Sigmoid colon (tissue), 4 donors: Measurements from ENCODE around the gene KRT7.

ENCODE experiments used
- CTCF ChIP-seq, 4 experiments: fragments of 450-650 bp in 3 of 4; fragments of 200-600 bp in 1 of 4; IDR thresholded peaks; one replicate each; pipeline ENCODE4 v1.5.1; 2016 to 2019; ENCODE audit warnings: antibody characterized with exemption in 4 of 4, mild to moderate bottlenecking in 3 of 4, moderate library complexity in 2 of 4
- EP300 ChIP-seq, 4 donors: sonication (generic); formaldehyde crosslinking; IDR thresholded peaks; one replicate each; pipeline ENCODE4 v1.6.1; 2017; ENCODE audit warnings: antibody characterized with exemption in 4 of 4
- POLR2A ChIP-seq, 2 donors: fragments of 450-650 bp; IDR thresholded peaks; one replicate each; pipeline ENCODE4 v1.6.1; 2016; ENCODE audit warnings: antibody characterized with exemption in 2 of 2, mild to moderate bottlenecking in 2 of 2, moderate library complexity in 2 of 2

GRCh38 chr12:52252728-52253343 is 19.8 kb downstream of the KRT7 start:
- TF ChIP-seq POLR2A (IDR thresholded peaks at IDR 0.05) (no peak), EP300 (IDR thresholded peaks at IDR 0.05) (no peak), CTCF (IDR thresholded peaks at IDR 0.05) (no peak)
